Dendritic cell treated with granulocyte-macrophage colony-stimulating factor and Interleukin-4, amounts not matched to agents 40 ng/mL and 50 ng/mL, for 4 days (primary cell): ENCODE data around the gene RMRP.
"Not testable (repeated sequence)": the region's sequence is repeated elsewhere in the genome, so short reads cannot be mapped to it uniquely, and the experiment has no call there.

Experiments used
- H3K27ac Mint-ChIP-seq: one replicate; pipeline ENCODE4 v1.8.0; 2022; ENCODE audit warnings: mild to moderate bottlenecking, mixed read lengths
- H3K27me3 Mint-ChIP-seq: one replicate; pipeline ENCODE4 v1.8.0; 2022; ENCODE audit warnings: mild to moderate bottlenecking, mixed read lengths
- H3K36me3 Mint-ChIP-seq: one replicate; pipeline ENCODE4 v1.8.0; 2022; ENCODE audit warnings: low read depth, mixed read lengths
- H3K4me1 Mint-ChIP-seq: one replicate; pipeline ENCODE4 v1.8.0; 2022; ENCODE audit warnings: low read depth, mixed read lengths
- H3K4me3 Mint-ChIP-seq: one replicate; pipeline ENCODE4 v1.8.0; 2022; ENCODE audit warnings: mild to moderate bottlenecking, moderate library complexity, mixed read lengths
- H3K9me3 Mint-ChIP-seq: one replicate; pipeline ENCODE4 v1.8.0; 2022; ENCODE audit warnings: mixed read lengths
- intact Hi-C: fragments of 100-400 bp; cut with micrococcal nuclease; formaldehyde crosslinking; loops from one replicate; pipeline ENCODE4 v1.15.0; 2022

The RMRP gene

GRCh38 chr9:35636135-35636876 lies 21.5 kb downstream of the RMRP start:
- H3K4me3 Mint-ChIP-seq: no peak overlapping the region
- peak overlapping the region; percentile 86 for H3K27ac Mint-ChIP-seq
- peaks cover 77% of the 10 kb centered on the region for H3K4me1 Mint-ChIP-seq
- peaks cover 7% of the 10 kb centered on the region for H3K9me3 Mint-ChIP-seq
- intact Hi-C loops: no loop called here
- H3K36me3 Mint-ChIP-seq: peaks cover 8% of the 10 kb centered on the region
- H3K27me3 Mint-ChIP-seq: no peaks in the 10 kb centered on the region

GRCh38 chr9:35635730-35636129 lies 22.1 kb downstream of the RMRP start:
- no peak overlapping the region for H3K4me3 Mint-ChIP-seq
- peaks cover 7% of the 10 kb centered on the region for H3K9me3 Mint-ChIP-seq
- H3K4me1 Mint-ChIP-seq: peaks cover 71% of the 10 kb centered on the region
- H3K27ac Mint-ChIP-seq: peak overlapping the region; percentile 86
- intact Hi-C loops: no loop called here
- H3K27me3 Mint-ChIP-seq: no peaks in the 10 kb centered on the region
- H3K36me3 Mint-ChIP-seq: peaks cover 7% of the 10 kb centered on the region

- Mint-ChIP-seq H3K27me3 (no peaks in the 10 kb centered on the region), H3K9me3 (no peaks in the 10 kb centered on the region), H3K36me3 (no peaks in the 10 kb centered on the region), H3K4me3 (no peak overlapping the region), H3K27ac (no peak overlapping the region), H3K4me1 (peaks cover 35% of the 10 kb centered on the region)
- intact Hi-C loops: no loop called here
Measured at GRCh38 chr9:35629597-35629996, 28.2 kb downstream of the RMRP start.

- peaks cover 23% of the 10 kb centered on the region for H3K4me1 Mint-ChIP-seq
- H3K27ac Mint-ChIP-seq: no peak overlapping the region
- no peaks in the 10 kb centered on the region for H3K36me3 Mint-ChIP-seq
- intact Hi-C loops: no loop called here
- H3K27me3 Mint-ChIP-seq: no peaks in the 10 kb centered on the region
- no peak overlapping the region for H3K4me3 Mint-ChIP-seq
- no peaks in the 10 kb centered on the region for H3K9me3 Mint-ChIP-seq
Measured at GRCh38 chr9:35628389-35628991, 29.3 kb downstream of the RMRP start.

- H3K4me3 Mint-ChIP-seq: no peak overlapping the region
- H3K36me3 Mint-ChIP-seq: no peaks in the 10 kb centered on the region
- intact Hi-C loops: no loop called here
- peaks cover 21% of the 10 kb centered on the region for H3K4me1 Mint-ChIP-seq
- H3K9me3 Mint-ChIP-seq: no peaks in the 10 kb centered on the region
- H3K27ac Mint-ChIP-seq: no peak overlapping the region
- H3K27me3 Mint-ChIP-seq: no peaks in the 10 kb centered on the region
Measured at GRCh38 chr9:35627575-35627974, 30.2 kb downstream of the RMRP start.

- Mint-ChIP-seq H3K36me3 (no peaks in the 10 kb centered on the region), H3K27ac (no peak overlapping the region), H3K4me1 (peaks cover 51% of the 10 kb centered on the region), H3K4me3 (no peak overlapping the region), H3K9me3 (no peaks in the 10 kb centered on the region), H3K27me3 (peaks cover 29% of the 10 kb centered on the region)
- intact Hi-C loops: no loop called here
Measured at GRCh38 chr9:35619800-35620158, 38.0 kb downstream of the RMRP start.

GRCh38 chr9:35618854-35619799 lies 38.7 kb downstream of the RMRP start:
- Mint-ChIP-seq H3K36me3 (no peaks in the 10 kb centered on the region), H3K27me3 (peaks cover 36% of the 10 kb centered on the region), H3K27ac (peak overlapping the region; percentile 76), H3K9me3 (no peaks in the 10 kb centered on the region), H3K4me3 (no peak overlapping the region), H3K4me1 (peaks cover 54% of the 10 kb centered on the region)
- intact Hi-C loops: no loop called here

GRCh38 chr9:35618325-35618727 lies 39.5 kb downstream of the RMRP start, which contains the start of gene CD72:
CD72 (minus strand) TSS chr9:35618413; CDS start chr9:35618303, 110 bp downstream.
- no peaks in the 10 kb centered on the region for H3K9me3 Mint-ChIP-seq
- H3K4me1 Mint-ChIP-seq: peaks cover 54% of the 10 kb centered on the region
- H3K36me3 Mint-ChIP-seq: no peaks in the 10 kb centered on the region
- intact Hi-C loops: no loop called here
- peak within 1 kb of the TSS; percentile 76 for H3K27ac Mint-ChIP-seq
- peaks cover 38% of the 10 kb centered on the region for H3K27me3 Mint-ChIP-seq
- H3K4me3 Mint-ChIP-seq: peak within 1 kb of the TSS; percentile 60

GRCh38 chr9:35617548-35617947 lies 40.3 kb downstream of the RMRP start:
- Mint-ChIP-seq H3K4me3 (peak overlapping the region; percentile 60), H3K27ac (peak overlapping the region; percentile 76), H3K36me3 (no peaks in the 10 kb centered on the region), H3K4me1 (peaks cover 54% of the 10 kb centered on the region), H3K9me3 (no peaks in the 10 kb centered on the region), H3K27me3 (peaks cover 40% of the 10 kb centered on the region)
- intact Hi-C loops: no loop called here

- H3K27me3 Mint-ChIP-seq: peaks cover 40% of the 10 kb centered on the region
- H3K4me1 Mint-ChIP-seq: peaks cover 53% of the 10 kb centered on the region
- H3K9me3 Mint-ChIP-seq: no peaks in the 10 kb centered on the region
- intact Hi-C loops: no loop called here
- H3K4me3 Mint-ChIP-seq: peak overlapping the region; percentile 60
- H3K27ac Mint-ChIP-seq: peak overlapping the region; percentile 76
- no peaks in the 10 kb centered on the region for H3K36me3 Mint-ChIP-seq
Measured at GRCh38 chr9:35616681-35617459, 40.9 kb downstream of the RMRP start.

GRCh38 chr9:35615981-35616680 lies 41.7 kb downstream of the RMRP start:
- Mint-ChIP-seq H3K9me3 (no peaks in the 10 kb centered on the region), H3K36me3 (no peaks in the 10 kb centered on the region), H3K27me3 (peaks cover 37% of the 10 kb centered on the region), H3K4me1 (peaks cover 49% of the 10 kb centered on the region), H3K27ac (peak overlapping the region; percentile 76), H3K4me3 (peak overlapping the region; percentile 60)
- intact Hi-C loops: no loop called here

- Mint-ChIP-seq H3K27ac (no peak overlapping the region), H3K4me1 (peaks cover 31% of the 10 kb centered on the region), H3K27me3 (peaks cover 35% of the 10 kb centered on the region), H3K9me3 (no peaks in the 10 kb centered on the region), H3K4me3 (no peak overlapping the region), H3K36me3 (peaks cover 29% of the 10 kb centered on the region)
- intact Hi-C loops: no loop called here
Measured at GRCh38 chr9:35612843-35613242, 45.0 kb downstream of the RMRP start.

- H3K27ac Mint-ChIP-seq, H3K4me3 Mint-ChIP-seq, H3K9me3 Mint-ChIP-seq, intact Hi-C loops: not testable (repeated sequence)
- Mint-ChIP-seq H3K36me3 (peaks cover 37% of the 10 kb centered on the region), H3K4me1 (peaks cover 29% of the 10 kb centered on the region), H3K27me3 (peaks cover 28% of the 10 kb centered on the region)
Measured at GRCh38 chr9:35612066-35612465, 45.8 kb downstream of the RMRP start.
